GM12891 (cell line): ENCODE data around the gene GPR63.

Experiments used
- PAX5 ChIP-seq: IDR thresholded peaks from 2 replicates; pipeline ENCODE4 v1.6.1; 2011; ENCODE audit warnings: low read length, moderate library complexity, mild to moderate bottlenecking; ENCODE audit not compliant: insufficient read depth, severe bottlenecking
- POLR2A ChIP-seq: IDR thresholded peaks from 2 replicates; pipeline ENCODE4 v1.6.1; 2011; ENCODE audit warnings: low read depth, low read length, control low read depth
- POLR2AphosphoS5 ChIP-seq: IDR thresholded peaks from 2 replicates; pipeline ENCODE4 v1.6.1; 2011; ENCODE audit warnings: low read depth, low read length, control low read depth
- SPI1 ChIP-seq: IDR thresholded peaks from 2 replicates; pipeline ENCODE4 v1.6.1; 2011; ENCODE audit warnings: low read depth, low read length, control low read depth

DNA sequence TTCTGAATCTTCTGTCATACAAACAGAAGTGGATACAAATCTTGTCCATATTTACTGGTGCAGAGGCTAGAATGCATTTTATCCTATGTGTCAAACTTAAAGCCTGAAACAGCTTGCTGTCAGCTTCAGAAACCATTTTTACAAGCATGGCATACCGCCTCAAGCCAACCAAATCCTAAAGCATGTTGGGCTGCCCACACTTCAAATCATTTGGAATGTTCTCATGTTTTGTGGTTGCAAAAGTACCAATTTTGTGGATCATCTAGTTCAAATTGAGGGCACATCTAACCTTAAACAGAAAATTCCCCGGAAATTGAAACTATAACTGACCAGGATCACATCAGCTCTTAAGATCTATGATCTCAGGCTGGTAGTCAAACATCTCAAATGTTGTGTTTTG lies 3.2 kb downstream of the GPR63 start:
- TF ChIP-seq POLR2A, result no peak
- TF ChIP-seq PAX5, result no peak
- no peak for TF ChIP-seq POLR2AphosphoS5
- no peak for TF ChIP-seq SPI1
